Middle frontal gyrus (tissue), 1 donor: ENCODE data around the gene GRID1.
"Not testable (repeated sequence)": the region's sequence is repeated elsewhere in the genome, so short reads cannot be mapped to it uniquely, and the experiment has no call there.

Experiments used
- DNase-seq: peaks from one replicate; pipeline ENCODE4 v3.0.0-alpha.2; 2015; ENCODE audit warnings: low spot score; ENCODE audit errors: extremely low spot score

Gene GRID1

DNA sequence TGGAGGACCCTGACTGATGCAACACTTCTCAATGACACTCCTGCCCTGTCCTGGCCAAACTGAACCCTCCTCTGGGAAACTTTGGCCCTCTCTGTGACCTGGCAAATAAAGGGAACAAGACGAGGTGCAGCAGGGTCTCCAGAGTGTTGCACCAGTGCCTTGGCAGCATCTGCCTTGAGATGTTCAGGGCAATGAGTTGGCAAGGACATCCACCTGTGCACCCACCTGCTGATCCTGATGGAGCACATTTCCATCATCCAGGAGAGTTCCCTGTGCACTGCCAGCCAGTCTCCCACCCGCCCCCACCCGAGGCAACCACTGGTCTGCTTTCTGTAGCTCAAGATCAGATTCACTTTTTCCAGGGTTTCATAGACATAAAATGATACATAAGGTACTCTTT is 407.4 kb downstream of the GRID1 start:
- no peak for DNase-seq

DNA sequence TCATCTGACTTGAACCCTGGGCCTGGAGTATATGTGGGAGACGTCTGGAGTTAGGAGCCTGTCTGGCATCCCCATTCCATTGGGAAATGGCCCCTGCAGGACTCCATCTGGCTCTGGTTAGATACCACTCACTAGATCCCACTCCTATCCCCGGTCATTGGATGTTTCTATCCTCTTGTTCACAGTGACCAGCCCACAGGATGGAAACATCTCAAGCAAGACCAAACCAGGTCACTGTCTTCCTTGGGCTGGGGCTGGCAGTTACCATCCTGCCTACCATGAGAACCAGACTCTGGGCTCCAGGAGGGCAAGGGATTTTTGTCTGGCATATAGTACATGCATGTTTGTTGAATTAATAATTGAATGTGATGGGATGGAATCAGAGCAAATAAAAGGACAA is 415.7 kb downstream of the GRID1 start:
- no peak for DNase-seq

DNA sequence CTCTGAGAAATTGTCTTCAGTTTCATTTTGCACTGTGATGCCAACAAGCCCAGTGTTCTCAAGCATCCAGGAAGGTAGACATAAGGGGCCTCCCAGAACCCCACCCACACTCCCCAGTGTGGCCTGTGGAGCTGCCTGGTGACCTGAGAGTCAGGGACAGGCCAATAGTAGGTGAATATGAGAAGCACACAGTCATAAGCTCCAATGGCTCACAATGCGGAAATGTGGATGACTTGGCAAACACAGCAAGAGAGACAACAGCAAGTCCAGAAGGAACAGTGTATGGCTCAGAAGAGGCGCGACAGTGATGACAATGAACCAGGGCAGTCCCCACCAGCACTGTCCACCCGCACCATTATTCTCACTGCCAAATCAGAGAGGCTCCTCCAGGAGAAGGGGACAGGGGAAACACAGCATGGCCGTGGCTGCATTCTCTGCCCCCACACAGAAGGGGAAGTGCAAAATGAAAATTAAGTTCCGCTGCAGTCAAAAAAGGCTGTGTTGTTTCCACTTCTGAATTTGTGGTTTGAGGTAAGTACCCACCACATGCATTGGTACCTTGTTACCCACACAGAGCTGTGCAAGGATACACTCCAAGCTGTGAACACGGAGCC is 419.8 kb downstream of the GRID1 start:
- DNase-seq = no peak

DNA sequence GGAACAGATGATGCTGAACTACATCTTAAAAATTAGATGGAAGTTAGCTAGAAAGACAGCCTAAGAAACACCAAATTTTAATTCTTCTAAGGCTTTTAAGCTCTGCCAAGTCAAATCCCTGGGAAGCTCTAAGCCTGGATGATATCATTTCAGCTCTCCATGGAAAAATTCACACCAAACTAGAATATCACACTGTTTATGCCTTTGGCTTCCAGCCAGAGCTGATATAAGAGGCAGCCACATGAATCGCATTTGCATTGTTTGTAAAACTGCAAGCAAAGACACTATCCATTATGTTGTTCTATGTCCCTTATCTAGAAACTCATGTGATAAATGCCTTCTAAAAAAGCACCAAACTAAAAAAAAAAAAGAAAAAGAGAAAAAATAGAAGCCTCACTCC is 430.4 kb downstream of the GRID1 start:
- DNase-seq = peak; percentile 39

DNA sequence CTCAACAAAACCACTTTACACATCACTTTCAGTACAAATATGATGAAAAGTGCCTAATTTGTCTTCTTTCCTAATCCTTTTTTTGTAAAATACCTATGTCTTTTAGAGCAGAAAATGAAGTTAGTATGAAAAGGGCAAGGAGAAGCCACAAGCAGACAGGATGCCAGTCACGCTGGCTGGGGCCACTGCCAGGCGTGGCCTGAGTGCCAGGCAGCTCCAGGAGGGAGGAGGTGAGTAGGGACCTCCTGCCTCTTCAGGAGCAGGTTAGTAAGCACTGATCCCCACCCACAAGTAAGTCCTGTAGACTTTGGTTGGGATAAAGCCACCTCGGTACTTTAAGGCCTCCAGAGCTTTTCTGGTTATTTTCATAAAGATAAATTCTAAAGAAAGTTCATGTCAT is 432.0 kb downstream of the GRID1 start:
- no peak for DNase-seq

DNA sequence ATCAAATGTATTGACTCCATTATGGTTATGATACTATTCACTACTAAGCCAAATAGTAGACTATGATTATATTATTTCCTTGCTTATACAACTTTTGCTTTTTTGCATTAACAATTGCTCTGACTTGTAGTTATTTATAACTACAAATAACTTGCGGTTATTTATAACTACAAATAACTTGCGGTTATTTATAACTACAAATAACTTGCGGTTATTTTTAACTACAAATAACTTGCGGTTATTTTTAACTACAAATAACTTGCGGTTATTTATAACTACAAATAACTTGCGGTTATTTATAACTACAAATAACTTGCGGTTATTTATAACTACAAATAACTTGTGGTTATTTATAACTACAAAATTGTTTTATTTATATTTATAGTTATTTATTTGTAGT is 436.6 kb downstream of the GRID1 start:
- DNase-seq = not testable (repeated sequence)

DNA sequence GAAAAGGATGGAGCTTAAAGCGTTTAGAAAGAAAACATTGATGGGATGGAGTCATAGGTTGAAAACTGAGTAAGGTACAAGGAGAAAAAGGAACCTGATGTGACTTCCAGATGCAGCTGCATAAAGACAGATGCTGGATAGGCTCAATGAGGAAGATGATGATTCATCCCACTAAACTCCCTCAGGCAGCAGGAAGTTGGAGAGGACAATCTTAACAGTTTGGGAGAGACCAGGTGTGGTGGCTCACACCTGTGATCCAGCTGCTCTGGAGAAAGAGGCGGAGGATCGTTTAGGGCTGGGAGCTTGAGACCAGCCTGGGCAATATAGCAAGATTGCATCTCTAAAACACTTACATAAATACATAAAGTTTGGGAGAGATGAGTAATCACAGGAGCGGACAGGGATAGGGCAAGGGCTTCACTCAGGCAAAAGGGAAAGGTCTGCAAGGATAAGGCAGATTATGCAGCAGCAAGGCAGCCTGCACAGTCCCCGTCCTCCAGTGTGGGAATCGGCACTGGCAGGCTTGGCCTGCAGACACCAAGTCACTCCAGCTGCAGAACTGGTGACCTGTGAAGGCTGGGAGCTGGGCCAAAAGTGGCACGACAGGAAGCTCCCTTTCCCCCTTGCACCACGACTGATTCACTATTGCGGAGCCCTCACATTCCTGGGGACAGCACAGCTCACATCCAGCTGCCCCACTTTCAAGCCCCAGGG is 438.5 kb downstream of the GRID1 start:
- no peak for DNase-seq

DNA sequence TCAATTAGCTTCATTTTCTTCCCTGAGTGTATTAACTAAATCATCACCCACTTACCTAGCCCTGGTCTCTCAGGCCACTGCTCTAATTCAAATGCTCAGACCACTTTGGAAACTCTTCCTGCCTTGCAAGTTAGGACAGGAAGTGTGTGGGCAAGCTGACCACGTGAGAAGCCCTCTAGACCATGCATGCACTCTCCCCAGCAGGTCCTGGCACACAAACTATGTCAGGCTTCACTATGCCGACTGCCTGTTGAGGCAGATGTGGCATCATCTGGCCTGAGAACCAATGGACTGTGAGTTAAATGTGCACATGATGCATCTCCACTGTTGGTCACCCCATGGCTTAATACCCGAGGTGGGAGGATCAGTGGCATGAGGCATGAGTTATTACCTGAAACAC is 439.6 kb downstream of the GRID1 start:
- no peak for DNase-seq

DNA sequence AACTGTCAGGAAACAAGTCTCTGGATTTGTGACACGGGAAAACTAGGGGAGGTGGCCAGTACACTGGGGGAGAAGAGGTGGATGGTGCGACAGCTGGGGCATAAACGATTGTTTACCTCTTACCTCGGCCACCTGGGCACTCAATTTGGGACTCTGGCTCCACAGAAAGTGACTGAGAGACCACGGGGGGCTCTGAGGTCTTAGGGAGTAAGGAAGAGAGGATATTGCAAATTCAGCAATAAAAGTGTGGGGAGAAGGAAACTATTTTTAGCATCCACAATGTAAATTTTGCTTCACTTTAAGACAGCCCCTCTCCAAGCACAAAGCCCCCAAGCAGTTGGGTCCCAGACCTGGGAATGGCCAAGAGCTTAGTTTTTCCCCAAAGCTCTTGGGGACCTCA is 440.5 kb downstream of the GRID1 start:
- DNase-seq = no peak

DNA sequence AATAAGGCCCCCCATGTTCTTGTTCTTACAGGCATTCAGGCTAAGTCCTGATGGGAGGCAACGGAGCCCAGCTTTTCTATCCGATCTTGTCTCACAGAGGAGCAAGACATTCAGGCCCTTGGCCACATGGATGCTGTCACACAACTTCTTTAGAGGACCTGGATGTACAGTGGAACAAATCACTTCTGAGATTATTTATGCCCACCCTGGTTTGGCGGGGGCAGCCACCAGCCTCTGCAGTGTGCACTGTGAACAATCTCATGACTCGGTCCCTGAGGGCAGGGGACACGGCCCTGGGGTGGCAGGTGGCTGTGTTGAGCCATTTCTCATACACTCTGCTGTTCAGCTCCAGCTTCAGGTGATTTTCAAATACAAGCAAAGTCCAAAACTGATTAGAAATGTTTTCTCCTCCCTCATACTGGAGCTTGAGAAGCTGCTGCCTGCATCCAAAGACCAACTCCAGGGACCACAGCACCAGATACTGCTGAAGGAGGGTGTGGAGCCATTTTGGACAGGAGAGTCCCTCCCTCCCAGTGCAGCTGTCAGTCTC is 441.3 kb downstream of the GRID1 start:
- no peak for DNase-seq

DNA sequence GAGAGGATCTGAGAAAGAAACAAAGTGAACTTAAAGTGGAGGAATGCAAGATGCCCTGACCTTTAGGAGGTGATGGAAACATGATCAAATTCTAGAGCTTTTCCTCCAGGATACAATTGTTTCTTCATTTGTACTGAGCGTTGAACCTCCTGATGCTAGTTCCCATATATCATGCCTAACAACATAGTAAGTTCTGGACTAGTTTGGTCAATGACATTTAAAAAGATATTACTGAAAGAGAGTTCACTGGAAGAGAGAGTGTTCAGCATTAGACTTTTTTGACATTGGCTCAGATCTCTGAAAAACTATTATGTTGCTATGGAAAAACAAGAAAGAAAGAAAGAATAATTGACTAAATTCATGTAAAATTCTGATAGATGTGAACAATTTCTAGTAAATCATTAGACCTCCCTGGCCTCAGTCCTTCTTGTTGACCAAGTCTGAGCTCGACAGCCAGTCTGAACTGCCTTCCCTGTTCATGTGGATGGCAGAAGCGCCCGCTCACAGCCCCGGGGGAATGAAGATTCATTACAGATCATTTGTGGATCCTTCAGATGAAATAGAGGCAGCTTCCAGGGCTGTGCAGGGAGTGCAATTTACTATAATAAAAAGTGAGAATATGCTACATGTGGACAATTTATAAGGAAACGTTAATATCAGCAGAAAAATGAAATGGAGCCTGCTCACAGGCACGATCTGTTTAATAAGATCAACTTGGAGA is 442.1 kb downstream of the GRID1 start:
- no peak for DNase-seq

DNA sequence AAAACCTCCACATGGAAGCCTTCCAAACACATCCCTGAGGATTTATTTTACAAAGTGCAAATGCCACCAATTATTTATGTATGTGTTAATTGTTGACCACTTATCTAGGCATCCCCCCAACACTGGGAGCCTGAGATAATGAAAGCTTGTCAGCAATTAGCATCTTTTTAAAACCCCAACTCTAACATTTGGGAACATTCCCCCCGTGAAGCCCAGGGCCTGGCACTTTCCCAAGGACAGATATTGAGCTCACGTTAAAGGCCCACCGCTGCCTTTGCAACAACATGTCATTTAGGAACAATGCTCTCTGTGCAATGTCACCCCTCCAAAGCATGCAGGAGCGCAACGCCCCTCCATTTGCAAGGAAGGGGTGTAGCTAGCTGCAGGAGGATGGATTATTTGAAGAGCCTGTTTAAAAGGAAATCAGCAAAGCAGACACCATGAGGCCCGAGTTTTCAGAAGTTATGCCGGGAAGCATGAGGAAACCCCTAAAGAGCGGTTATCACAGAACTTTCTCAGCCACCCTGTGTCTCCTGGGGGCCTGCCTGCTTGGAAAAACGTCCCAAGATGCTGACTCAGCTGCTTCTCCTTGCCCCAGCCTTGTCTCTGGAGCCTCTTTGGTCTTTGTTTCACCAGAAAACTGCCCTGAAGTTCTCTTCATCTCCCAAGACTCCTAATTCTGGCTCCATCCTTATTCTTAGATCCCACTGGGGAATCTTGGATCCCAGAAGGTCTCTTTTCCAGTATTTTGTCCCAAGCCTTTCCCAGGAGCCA is 444.1 kb downstream of the GRID1 start:
- DNase-seq = no peak

DNA sequence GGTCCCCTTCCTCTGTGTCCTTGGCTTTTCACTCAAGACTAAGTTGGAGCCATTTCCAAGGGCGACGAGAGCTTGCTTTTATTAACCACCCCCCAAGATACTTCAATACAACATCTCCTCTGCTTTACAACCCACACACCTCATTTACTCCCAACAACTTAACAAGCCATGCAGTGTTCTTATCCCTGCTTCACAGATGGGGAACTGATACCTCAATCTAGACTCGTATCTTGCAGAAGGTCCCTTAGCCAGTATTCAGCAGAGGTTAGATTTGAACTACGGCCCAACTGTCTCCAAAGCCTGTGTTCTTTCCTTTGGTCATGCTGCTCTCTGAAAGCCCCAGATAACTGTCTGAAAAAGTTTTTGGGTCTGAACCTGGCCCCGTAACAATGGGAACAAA is 444.8 kb downstream of the GRID1 start:
- no peak for DNase-seq

DNA sequence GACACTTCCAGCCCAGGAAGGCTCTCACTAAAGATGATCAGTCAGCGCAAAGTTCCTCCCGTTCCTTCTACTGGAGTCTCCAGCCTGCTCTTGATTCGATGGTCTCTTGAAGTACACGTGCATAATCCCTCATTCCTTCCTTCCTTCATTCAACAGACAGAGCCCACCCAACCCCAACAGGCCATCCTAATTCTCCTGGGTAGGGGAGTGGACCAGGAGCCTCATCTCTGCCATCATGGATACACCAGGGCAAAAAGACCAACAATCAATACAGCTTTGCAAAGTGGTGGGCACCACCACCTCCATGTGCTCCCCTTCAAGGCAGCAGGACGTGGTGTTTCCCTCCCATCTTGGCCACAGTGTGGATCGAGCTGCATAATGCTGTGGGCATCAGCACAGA is 446.3 kb downstream of the GRID1 start:
- DNase-seq = no peak

DNA sequence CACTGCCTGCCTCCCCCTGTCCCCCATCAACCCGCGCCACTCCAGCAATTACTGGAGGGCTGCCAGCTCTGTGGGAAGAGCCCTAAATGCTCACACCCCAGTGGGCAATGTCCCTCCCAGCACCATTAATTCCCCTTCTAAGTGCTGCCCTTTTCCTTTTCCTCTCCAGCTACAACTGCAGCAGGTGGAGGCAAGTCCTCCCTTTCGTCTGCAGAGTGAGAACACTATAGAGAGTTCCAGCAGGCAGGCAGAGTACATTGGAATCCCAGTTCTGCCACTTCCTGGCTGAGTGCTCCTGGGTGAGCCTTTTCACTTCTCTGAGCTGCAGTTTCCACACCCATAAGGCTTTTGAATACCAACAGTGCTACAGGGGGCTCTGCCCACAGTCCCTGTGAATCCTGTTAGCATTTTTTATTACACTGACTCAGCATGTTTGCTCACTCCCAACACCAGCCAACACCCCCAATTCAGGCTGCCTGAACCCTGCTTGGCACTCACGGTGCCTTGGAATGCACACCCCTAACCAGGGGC is 447.0 kb downstream of the GRID1 start:
- no peak for DNase-seq

DNA sequence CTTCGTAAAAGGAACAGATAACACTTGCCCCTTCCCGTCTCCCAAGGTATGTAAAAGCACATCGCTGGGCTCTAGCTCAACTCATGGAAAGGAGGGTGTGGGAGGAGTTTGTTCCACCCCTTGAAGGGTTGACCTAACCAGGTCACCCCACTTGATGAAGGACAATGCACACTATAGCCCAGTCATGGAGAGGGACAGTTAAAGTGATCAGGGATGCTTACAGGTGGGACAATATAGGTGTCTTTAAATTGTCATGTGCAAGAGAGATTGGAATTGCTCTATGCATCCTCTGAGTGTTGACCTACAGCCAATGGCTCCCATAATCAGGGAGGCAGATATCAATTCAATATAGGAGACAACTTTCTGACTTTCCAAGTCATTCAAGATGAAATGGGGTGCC is 448.2 kb downstream of the GRID1 start:
- no peak for DNase-seq

DNA sequence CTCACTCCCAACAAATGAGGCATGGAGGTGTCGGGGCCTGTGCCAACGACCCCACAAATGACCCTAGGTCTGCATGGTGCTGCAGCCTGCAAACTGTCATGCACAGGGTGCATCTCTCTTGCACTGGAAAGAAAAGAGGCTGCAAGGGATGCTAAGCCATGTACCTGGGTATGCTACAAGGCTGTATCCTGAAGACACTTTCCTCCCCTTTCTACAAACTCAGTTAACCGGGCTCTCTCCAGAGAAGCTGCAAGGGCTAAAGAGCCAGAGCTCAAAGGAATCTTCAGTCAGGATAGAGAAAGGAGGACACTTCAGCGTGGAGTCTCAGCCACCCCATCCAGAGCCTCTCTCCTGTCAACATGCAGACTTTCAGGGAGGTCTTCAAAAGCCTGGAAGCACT is 449.0 kb downstream of the GRID1 start:
- DNase-seq = no peak

DNA sequence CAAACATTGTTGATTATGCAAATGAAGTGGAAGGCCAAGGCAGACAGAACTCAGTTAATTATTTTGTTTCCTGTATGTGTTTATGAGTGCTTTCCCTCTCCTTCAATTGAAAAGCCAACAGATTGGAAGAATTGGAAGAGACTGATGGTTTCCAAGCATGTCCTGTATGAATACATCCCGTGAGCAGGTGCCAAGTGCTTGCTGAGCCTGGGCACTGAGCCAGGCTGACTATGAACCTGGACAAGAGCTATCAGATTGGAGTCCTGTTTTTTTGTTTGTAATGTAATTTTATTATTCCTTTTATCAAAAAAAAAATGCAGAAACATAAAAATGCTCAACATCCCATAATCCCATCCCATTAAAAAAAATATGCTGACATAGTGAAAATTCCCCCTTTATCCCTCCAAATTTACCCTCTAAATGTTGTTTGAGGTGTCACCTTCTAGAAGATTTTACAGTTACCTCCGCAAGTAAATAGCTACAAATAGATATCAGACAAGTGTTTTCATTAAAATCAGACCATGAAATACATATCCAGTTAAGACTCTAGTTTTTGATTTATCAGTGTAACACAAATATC is 449.5 kb downstream of the GRID1 start:
- DNase-seq = no peak

DNA sequence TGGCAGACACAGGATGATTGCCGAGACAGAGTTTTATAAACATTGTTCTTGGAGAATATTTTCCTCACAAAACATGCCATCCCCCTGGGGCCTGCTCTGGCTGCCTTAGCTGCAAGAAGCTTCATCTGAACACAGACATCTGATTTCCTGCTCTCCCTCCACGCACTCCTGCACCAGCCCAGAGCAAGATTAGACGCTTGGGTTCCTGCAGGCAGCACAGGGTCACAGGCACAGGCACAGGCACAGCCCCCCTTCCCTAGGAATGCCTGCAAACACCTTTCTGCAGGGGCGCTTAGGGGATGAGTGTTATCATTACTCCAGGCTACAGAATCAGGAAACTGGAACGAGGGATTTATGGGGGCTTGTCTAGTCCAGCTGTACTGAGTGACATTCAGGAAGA is 450.3 kb downstream of the GRID1 start:
- no peak for DNase-seq

DNA sequence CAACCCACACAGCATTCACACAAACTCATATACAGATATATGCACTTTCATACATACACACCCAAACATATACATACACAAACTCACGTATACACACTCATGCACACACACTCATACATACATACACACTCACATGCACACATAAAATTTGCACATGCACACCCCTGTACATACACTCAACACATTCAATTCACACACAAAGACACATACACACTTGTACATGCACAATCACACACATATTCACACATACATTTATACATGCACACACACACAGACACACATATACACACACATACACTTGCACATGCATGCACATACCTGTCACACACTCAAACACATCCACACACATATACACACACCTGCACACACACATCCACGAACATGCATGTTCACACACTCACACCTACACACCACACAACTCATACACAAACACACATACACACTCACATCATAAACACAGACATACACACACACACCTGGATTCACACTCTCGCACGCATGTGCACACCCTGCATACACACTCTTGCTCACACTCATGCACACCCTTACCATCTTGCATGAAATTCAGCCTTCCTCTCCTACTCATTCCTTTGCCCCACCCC is 451.2 kb downstream of the GRID1 start:
- no peak for DNase-seq

DNA sequence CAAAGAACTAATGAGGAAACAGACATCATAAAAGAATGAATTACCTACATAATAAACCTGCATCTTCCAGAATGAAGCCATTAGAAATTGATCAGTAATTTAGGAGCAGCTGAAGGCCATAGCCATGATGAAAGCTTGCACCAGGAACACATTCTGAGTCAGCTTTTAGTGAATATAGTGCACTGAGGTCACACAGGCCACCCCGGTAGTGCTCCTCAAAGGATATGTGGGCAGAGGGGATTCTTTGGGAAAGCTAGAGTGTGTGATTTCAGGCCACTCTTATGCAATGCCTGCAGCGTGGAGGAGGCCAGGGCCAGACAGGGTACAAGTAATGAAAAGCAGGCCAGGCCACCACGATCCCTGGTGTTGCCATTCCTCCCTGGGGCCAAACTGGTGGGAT is 451.9 kb downstream of the GRID1 start:
- no peak for DNase-seq
